DOHH2 (cell line): Measurements from ENCODE around the gene DGKB.

Source experiments
- H3F3A ChIP-seq: fragments of 200-600 bp; sonication (generic), shearing (Covaris generic); 2 replicates; pipeline ENCODE4 v1.6.0; 2016; ENCODE audit warnings: antibody characterized with exemption, mild to moderate bottlenecking; ENCODE audit not compliant: control insufficient read depth, insufficient read depth
- H3K27ac ChIP-seq: fragments of 200-600 bp; sonication (generic); 2 replicates; pipeline ENCODE4 v1.5.1; 2014; ENCODE audit warnings: low read depth, mild to moderate bottlenecking, low read length, moderate library complexity
- H3K27me3 ChIP-seq: fragments of 200-600 bp; sonication (generic); 2 replicates; pipeline ENCODE4 v1.6.1; 2014; ENCODE audit warnings: mild to moderate bottlenecking, low read length, mixed read lengths; ENCODE audit not compliant: control insufficient read depth
- H3K36me3 ChIP-seq: fragments of 200-600 bp; sonication (generic); 2 replicates; pipeline ENCODE4 v1.6.1; 2014; ENCODE audit warnings: mild to moderate bottlenecking, low read length, moderate library complexity, mixed read lengths; ENCODE audit not compliant: control insufficient read depth
- H3K4me1 ChIP-seq: fragments of 200-600 bp; sonication (generic); 2 replicates; pipeline ENCODE4 v1.6.1; 2014; ENCODE audit warnings: mild to moderate bottlenecking, low read length, mixed read lengths; ENCODE audit not compliant: control insufficient read depth
- H3K4me2 ChIP-seq: fragments of 200-600 bp; sonication (generic); 2 replicates; pipeline ENCODE4 v1.6.0; 2014; ENCODE audit warnings: mild to moderate bottlenecking, low read length, moderate library complexity
- H3K4me3 ChIP-seq: fragments of 200-600 bp; sonication (generic); 2 replicates; pipeline ENCODE4 v1.5.1; 2014; ENCODE audit warnings: mild to moderate bottlenecking, low read length, mixed read lengths
- H3K79me2 ChIP-seq: fragments of 200-600 bp; sonication (generic); 2 replicates; pipeline ENCODE4 v1.6.1; 2014; ENCODE audit warnings: mild to moderate bottlenecking, low read length, mixed read lengths; ENCODE audit not compliant: control insufficient read depth
- H3K9me2 ChIP-seq: fragments of 200-600 bp; sonication (generic); replicated peaks from 2 replicates; pipeline ENCODE4 v1.6.1; 2014; ENCODE audit warnings: mild to moderate bottlenecking, low read length, mixed read lengths; ENCODE audit not compliant: control insufficient read depth
- H3K9me3 ChIP-seq: fragments of 200-600 bp; sonication (generic); 2 replicates; pipeline ENCODE4 v1.6.1; 2014; ENCODE audit warnings: antibody characterized with exemption, low read length, mixed read lengths; ENCODE audit not compliant: control insufficient read depth, insufficient read depth
- H4K20me1 ChIP-seq: fragments of 200-600 bp; sonication (generic); 2 replicates; pipeline ENCODE4 v1.6.0; 2014; ENCODE audit warnings: low read depth, mild to moderate bottlenecking, antibody characterized with exemption, low read length, moderate library complexity; ENCODE audit not compliant: control insufficient read depth, insufficient read depth
- CTCF ChIP-seq: fragments of 200-600 bp; sonication (generic); IDR thresholded peaks from one replicate; pipeline ENCODE4 v1.5.1; 2014; ENCODE audit warnings: antibody characterized with exemption, mild to moderate bottlenecking, low read depth, low read length; ENCODE audit not compliant: poor library complexity, severe bottlenecking
- EZH2phosphoT487 ChIP-seq: fragments of 200-600 bp; sonication (generic); IDR thresholded peaks from 2 replicates; pipeline ENCODE4 v1.6.1; 2017; ENCODE audit warnings: borderline replicate concordance, mild to moderate bottlenecking, antibody characterized with exemption, low read length, moderate library complexity, mixed read lengths

The DGKB gene

GRCh38 chr7:14414274-14414986 is 488.1 kb downstream of the DGKB start:
- H3K27ac ChIP-seq = no peak overlapping the region
- no peaks in the 10 kb centered on the region for H4K20me1 ChIP-seq
- no peaks in the 10 kb centered on the region for H3K9me2 ChIP-seq
- H3K4me1 ChIP-seq = no peaks in the 10 kb centered on the region
- no peaks in the 10 kb centered on the region for H3K36me3 ChIP-seq
- H3K79me2 ChIP-seq = no peaks in the 10 kb centered on the region
- H3K4me3 ChIP-seq = no peak overlapping the region
- H3F3A ChIP-seq = no peaks in the 10 kb centered on the region
- H3K27me3 ChIP-seq = no peaks in the 10 kb centered on the region
- no peak overlapping the region for H3K4me2 ChIP-seq
- H3K9me3 ChIP-seq = no peaks in the 10 kb centered on the region; the same call in 1 of the 2 replicates
- TF ChIP-seq CTCF = no peak
- no peak for TF ChIP-seq EZH2phosphoT487

DNA sequence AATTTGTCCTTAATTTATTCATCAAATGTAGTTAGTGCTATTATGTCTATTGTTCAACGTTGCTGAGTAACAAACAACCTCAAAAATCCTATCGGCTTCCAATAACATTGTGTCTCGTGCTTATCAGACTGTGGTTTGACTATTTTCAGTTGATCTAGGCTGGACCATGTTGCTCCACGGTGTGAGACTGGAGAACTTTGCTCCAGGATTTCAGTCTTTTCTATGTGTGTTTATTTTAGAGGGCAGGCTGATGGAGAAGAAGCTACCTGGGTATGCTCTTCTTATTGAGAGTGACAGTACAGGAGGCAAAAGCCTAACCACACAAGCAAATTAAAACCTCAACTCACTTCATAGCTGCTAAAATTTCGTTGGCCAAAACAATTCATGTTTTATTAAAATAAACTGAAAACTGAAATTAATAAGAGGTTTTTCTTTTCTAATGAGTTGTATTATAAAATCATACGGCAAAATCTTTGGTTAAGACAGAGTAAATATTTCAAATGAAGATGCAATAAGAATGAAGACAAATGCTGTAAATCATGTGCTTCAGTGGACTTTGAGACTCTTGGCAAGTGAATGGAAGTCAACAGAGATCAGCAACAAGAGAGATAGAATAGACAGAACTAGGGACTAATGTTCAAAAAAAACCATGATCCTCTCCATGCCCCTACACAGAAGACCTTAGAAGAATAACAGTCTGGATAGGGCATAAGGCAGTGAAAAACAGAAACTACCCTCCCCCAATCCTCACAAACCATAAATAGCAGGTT is 495.1 kb downstream of the DGKB start:
- Histone ChIP-seq H3F3A (no peaks in the 10 kb centered on the region), H3K36me3 (no peaks in the 10 kb centered on the region), H3K79me2 (no peaks in the 10 kb centered on the region), H3K9me2 (no peaks in the 10 kb centered on the region), H3K4me1 (no peaks in the 10 kb centered on the region), H3K4me3 (no peak overlapping the region), H3K27me3 (no peaks in the 10 kb centered on the region), H3K9me3 (no peaks in the 10 kb centered on the region; the same call in 1 of the 2 replicates), H3K27ac (no peak overlapping the region), H4K20me1 (no peaks in the 10 kb centered on the region), H3K4me2 (no peak overlapping the region)
- TF ChIP-seq EZH2phosphoT487 (no peak), CTCF (no peak)

DNA sequence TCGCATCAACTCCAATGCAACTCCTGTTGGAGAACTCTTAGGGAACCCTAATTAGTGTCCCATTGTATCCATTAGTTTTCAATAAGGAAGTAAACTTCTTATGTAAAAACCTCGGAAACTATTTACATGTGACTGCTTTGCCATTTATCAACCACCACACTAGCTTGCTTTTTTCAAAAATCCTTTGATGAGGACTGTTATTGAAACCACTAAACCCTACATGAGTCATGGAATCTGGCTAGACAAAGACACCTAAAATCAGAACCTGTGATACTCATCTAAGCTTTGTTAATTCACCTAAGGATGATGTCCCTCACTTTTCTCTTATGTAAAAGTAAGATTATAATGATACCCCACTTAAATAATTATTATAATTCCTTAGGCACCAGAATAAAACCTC is 499.0 kb downstream of the DGKB start:
- H3K9me2 ChIP-seq = no peaks in the 10 kb centered on the region
- no peak overlapping the region for H3K4me2 ChIP-seq
- H3K27ac ChIP-seq = no peak overlapping the region
- H3K9me3 ChIP-seq = no peaks in the 10 kb centered on the region
- TF ChIP-seq EZH2phosphoT487 = no peak
- TF ChIP-seq CTCF = no peak
- no peaks in the 10 kb centered on the region for H4K20me1 ChIP-seq
- no peaks in the 10 kb centered on the region for H3K27me3 ChIP-seq
- H3K4me3 ChIP-seq = no peak overlapping the region
- H3F3A ChIP-seq = no peaks in the 10 kb centered on the region
- H3K79me2 ChIP-seq = no peaks in the 10 kb centered on the region
- no peaks in the 10 kb centered on the region for H3K4me1 ChIP-seq
- H3K36me3 ChIP-seq = no peaks in the 10 kb centered on the region
